Esophagus muscularis mucosa (tissue), 4 donors: ENCODE measurements around the gene NAA50. TPM values are rescaled to one million over a fixed set of nuclear protein-coding genes. Genes with fewer than 3 reads are reported as not detected.

Experiments used
- DNase-seq: peaks from one replicate; pipeline ENCODE4 v3.0.0-alpha.2; 2017; ENCODE audit errors: extremely low spot score
- H3K27ac ChIP-seq, 4 donors: fragments of 200-600 bp; sonication (generic); replicated peaks in 1 of 4; 1 replicate in 3 of 4; 2 replicates in 1 of 4; pipeline ENCODE4 v1.5.1; 2016 to 2019; ENCODE audit warnings: mild to moderate bottlenecking in 1 of 4
- H3K27me3 ChIP-seq, 4 donors: fragments of 200-600 bp; sonication (generic); one replicate each; pipeline versions ENCODE4 v1.5.1 to v1.6.0; 2016 to 2019
- H3K36me3 ChIP-seq, 4 donors: fragments of 200-600 bp; sonication (generic); one replicate each; pipeline ENCODE4 v1.5.1; 2016 to 2019
- H3K4me1 ChIP-seq, 4 donors: fragments of 200-600 bp; sonication (generic); one replicate each; pipeline ENCODE4 v1.5.1; 2016 to 2019
- H3K4me3 ChIP-seq, 4 donors: fragments of 200-600 bp; sonication (generic); 1 replicate in 2 of 4; 2 replicates in 2 of 4; pipeline ENCODE4 v1.5.1; 2016 to 2019; ENCODE audit warnings: mild to moderate bottlenecking in 4 of 4, moderate library complexity in 1 of 4
- H3K9me3 ChIP-seq, 4 donors: fragments of 200-600 bp; sonication (generic); 1 replicate in 3 of 4; 2 replicates in 1 of 4; pipeline ENCODE4 v1.5.1; 2016 to 2019
- CTCF ChIP-seq, 3 experiments: fragments of 200-600 bp in 2 of 3; fragments of 450-650 bp in 1 of 3; sonication (generic) in 2 of 3; IDR thresholded peaks; one replicate each; pipeline ENCODE4 v1.5.1; 2017 to 2019; ENCODE audit warnings: antibody characterized with exemption in 3 of 3, mild to moderate bottlenecking in 2 of 3, moderate library complexity in 1 of 3
- EP300 ChIP-seq: sonication (generic); formaldehyde crosslinking; IDR thresholded peaks from one replicate; pipeline ENCODE4 v1.6.1; 2017; ENCODE audit warnings: antibody characterized with exemption
- POLR2A ChIP-seq: fragments of 450-650 bp; IDR thresholded peaks from one replicate; pipeline ENCODE4 v1.6.1; 2017; ENCODE audit warnings: antibody characterized with exemption, moderate library complexity, mild to moderate bottlenecking, low read depth
- POLR2AphosphoS5 ChIP-seq, 2 donors: sonication (generic); formaldehyde crosslinking; IDR thresholded peaks; one replicate each; pipeline ENCODE4 v1.6.1; 2017; ENCODE audit warnings: antibody characterized with exemption in 2 of 2
- WGBS: methylation state at CpG from one replicate; pipeline ENCODE4 v1.1.5; 2018; 5-methylcytosine and 5-hydroxymethylcytosine counted together
- intact Hi-C: fragments of 100-400 bp; cut with DNase I; formaldehyde crosslinking; loops from one replicate; pipeline ENCODE4 v1.15.1; 2023
- total RNA-seq, 4 donors: library from RNA; depleted of rRNA; stranded (reverse); fragments of >200 nt; gene quantifications; one replicate each; pipeline versions ENCODE4 v1.1.0 to v1.2.1, GENCODE V29; 2016

The NAA50 gene
- total RNA-seq, 4 donors from 2014 or later, result 98.0 to 153 (median 119) TPM

GRCh38 chr3:113690482-113690881, 55.6 kb downstream of the NAA50 start:
- intact Hi-C loops, result no loop called here
- no peaks in the 10 kb centered on the region for H3K9me3 ChIP-seq
- WGBS, result 98% methylated on average over 3 of the region's 3 CpGs
- peaks cover 31 to 51% (median 40%) of the 10 kb centered on the region in 4 donors for H3K4me1 ChIP-seq
- no peak overlapping the region for H3K4me3 ChIP-seq
- DNase-seq, result no peak
- H3K36me3 ChIP-seq, result peaks cover 0 to 5% (median 0%) of the 10 kb centered on the region in 4 donors
- TF ChIP-seq POLR2A, result no peak
- TF ChIP-seq EP300, result no peak
- no peak for TF ChIP-seq CTCF (IDR thresholded peaks at IDR 0.05)
- no peak for TF ChIP-seq POLR2AphosphoS5 (IDR thresholded peaks at IDR 0.05)
- no peaks in the 10 kb centered on the region for H3K27me3 ChIP-seq
- H3K27ac ChIP-seq, result no peak overlapping the region

GRCh38 chr3:113685956-113686721, 59.9 kb downstream of the NAA50 start:
- no peak for DNase-seq
- 90% methylated on average over 2 of the region's 2 CpGs for WGBS
- Histone ChIP-seq H3K27me3 (no peaks in the 10 kb centered on the region), H3K4me3 (no peak overlapping the region), H3K9me3 (no peaks in the 10 kb centered on the region), H3K27ac (no peak overlapping the region), H3K36me3 (no peaks in the 10 kb centered on the region), H3K4me1 (peaks cover 9 to 16% (median 13%) of the 10 kb centered on the region in 4 donors)
- intact Hi-C loops, result no loop called here
- no peak for TF ChIP-seq EP300
- TF ChIP-seq POLR2A, result no peak
- TF ChIP-seq CTCF (IDR thresholded peaks at IDR 0.05), result no peak
- TF ChIP-seq POLR2AphosphoS5 (IDR thresholded peaks at IDR 0.05), result no peak

- H3K36me3 ChIP-seq, result no peaks in the 10 kb centered on the region
- intact Hi-C loops, result no loop called here
- H3K27me3 ChIP-seq, result no peaks in the 10 kb centered on the region
- peaks cover 9 to 15% (median 13%) of the 10 kb centered on the region in 4 donors for H3K4me1 ChIP-seq
- 89% methylated on average over 5 of the region's 5 CpGs for WGBS
- no peaks in the 10 kb centered on the region for H3K9me3 ChIP-seq
- DNase-seq, result no peak
- H3K27ac ChIP-seq, result no peak overlapping the region
- H3K4me3 ChIP-seq, result no peak overlapping the region
- TF ChIP-seq POLR2A (no peak), POLR2AphosphoS5 (IDR thresholded peaks at IDR 0.05) (no peak)
Observed at GRCh38 chr3:113685124-113685523, 60.9 kb downstream of the NAA50 start.

- 96% methylated on average over 3 of the region's 3 CpGs for WGBS
- H3K9me3 ChIP-seq, result no peaks in the 10 kb centered on the region
- intact Hi-C loops, result no loop called here
Observed at GRCh38 chr3:113684271-113684819, 61.7 kb downstream of the NAA50 start.

More at GRCh38 chr3:113684271-113684819, 61.7 kb downstream of the NAA50 start:
- DNase-seq, result no peak
- H3K4me1 ChIP-seq, result peaks cover 9 to 15% (median 13%) of the 10 kb centered on the region in 4 donors
- H3K27me3 ChIP-seq, result no peaks in the 10 kb centered on the region
- TF ChIP-seq POLR2A (no peak), CTCF (IDR thresholded peaks at IDR 0.05) (no peak), POLR2AphosphoS5 (IDR thresholded peaks at IDR 0.05) (no peak), EP300 (no peak)
- no peak overlapping the region for H3K4me3 ChIP-seq
- H3K27ac ChIP-seq, result no peak overlapping the region
- no peaks in the 10 kb centered on the region for H3K36me3 ChIP-seq
